Measurements from ENCODE around the gene ARHGAP26. TPM values are rescaled to one million over a fixed set of nuclear protein-coding genes. Genes with fewer than 3 reads are reported as not detected.

Gene ARHGAP26
- total and polyA plus RNA-seq, 7 experiments from 2014 or later: 10.5 to 123 (median 22.7) TPM

GRCh38 chr5:142827934-142828576 is 57.9 kb downstream of the ARHGAP26 start:
- no peak overlapping the region for H3K4me3 Mint-ChIP-seq
- Histone ChIP-seq H3K36me3 (ENCODE audit: control insufficient read depth in 2 of 3, insufficient read depth in 3 of 3, low read length in 3 of 3) (no peaks in the 10 kb centered on the region), H3K9me3 (ENCODE audit: control insufficient read depth in 2 of 3, low read length in 3 of 3) (no peaks in the 10 kb centered on the region), H3K4me3 (ENCODE audit: low read length) (no peak overlapping the region), H3K4me1 (ENCODE audit: control insufficient read depth in 2 of 2, insufficient read depth in 2 of 2, low read length in 2 of 2) (peaks cover 0 to 22% of the 10 kb centered on the region in 2 donors), H3K27ac (ENCODE audit: low read depth, low read length) (no peak overlapping the region), H3K27me3 (ENCODE audit: control insufficient read depth in 2 of 2, insufficient read depth in 2 of 2, low read length in 2 of 2) (no peaks in the 10 kb centered on the region)
- H3K4me1 Mint-ChIP-seq: peaks cover 32 to 79% (median 52%) of the 10 kb centered on the region in 7 donors
- no peaks in the 10 kb centered on the region for H3K9me3 Mint-ChIP-seq
- ATAC-seq (no peak), DNase-seq (no peak)
- H3K27me3 Mint-ChIP-seq: no peaks in the 10 kb centered on the region
- ChIA-PET CTCF (no interaction called here), POLR2A (no interaction called here)
- intact Hi-C loops (cut with micrococcal nuclease): loop anchor here in 1 of 2 donors (10.0 kb wide), 1 partner anchor 53 kb away; the partner anchor contains the start of gene ARHGAP26
- H3K27ac Mint-ChIP-seq: no peak overlapping the region
- H3K36me3 Mint-ChIP-seq: peaks cover 0 to 3% (median 0%) of the 10 kb centered on the region in 5 donors

DNA sequence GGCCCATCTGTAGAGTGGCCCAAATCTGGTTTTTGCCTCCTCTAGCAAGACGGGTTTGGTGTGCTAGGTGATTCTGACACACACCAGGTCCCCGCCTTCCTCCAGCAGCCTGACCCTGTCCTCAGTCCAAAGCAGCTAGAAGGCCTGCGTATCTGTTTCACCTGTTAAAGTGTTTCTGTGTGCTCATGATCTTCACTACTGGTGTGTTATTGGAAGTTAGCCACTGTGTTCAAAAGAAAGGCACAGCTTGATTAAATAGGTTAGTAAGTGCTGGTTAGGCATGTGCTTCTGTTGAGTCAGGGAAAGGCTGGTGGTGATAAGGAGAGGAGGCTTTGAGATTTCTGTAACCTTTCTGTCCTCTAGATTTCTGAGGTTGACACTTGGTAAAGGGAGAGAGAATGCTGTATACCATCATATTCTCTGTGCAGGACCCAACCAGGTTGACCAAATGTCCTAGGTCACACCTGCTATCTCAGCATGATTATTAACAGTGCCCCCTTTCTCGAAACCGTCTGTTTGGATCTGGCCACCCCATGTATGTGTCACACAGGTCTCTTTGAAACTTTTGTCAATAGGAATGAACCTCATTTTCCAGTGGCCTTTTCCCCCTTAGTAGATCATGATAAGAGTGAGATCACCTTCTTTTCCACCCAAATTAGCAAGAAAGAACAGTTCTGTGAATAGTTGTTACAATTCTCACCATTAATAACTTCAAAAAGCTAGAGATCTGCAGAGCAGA is 58.8 kb downstream of the ARHGAP26 start:
- peaks cover 25 to 74% (median 44%) of the 10 kb centered on the region in 7 donors for H3K4me1 Mint-ChIP-seq
- POLR2A ChIA-PET: no interaction called here
- no peak overlapping the region for H3K27ac Mint-ChIP-seq

DNA sequence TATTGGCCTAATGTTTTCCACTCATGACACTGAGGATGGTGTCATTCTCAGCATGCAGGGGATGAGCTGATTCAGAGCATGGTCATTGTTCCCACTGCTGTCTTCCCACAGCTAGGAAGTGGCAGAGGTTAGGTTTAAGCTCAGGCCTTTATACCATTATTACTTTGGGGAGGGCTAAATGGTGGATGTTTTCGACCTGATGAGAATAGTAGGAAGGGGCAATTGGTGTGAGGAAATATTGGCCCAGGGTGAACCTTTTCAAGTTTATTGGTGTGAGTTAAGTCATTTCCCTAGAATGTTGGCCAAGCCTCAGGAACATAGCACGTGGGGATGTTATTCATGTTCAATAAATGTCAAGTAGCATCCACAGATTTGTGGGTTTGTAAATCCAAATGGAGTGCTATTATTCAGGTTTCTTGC is 59.6 kb downstream of the ARHGAP26 start:
- Mint-ChIP-seq H3K4me3 (no peak overlapping the region), H3K4me1 (peaks cover 20 to 68% (median 39%) of the 10 kb centered on the region in 7 donors), H3K36me3 (peaks cover 0 to 7% (median 0%) of the 10 kb centered on the region in 5 donors), H3K27me3 (no peaks in the 10 kb centered on the region), H3K27ac (no peak overlapping the region), H3K9me3 (no peaks in the 10 kb centered on the region)
- ATAC-seq (no peak), DNase-seq (no peak)
- peaks cover 0 to 21% of the 10 kb centered on the region in 2 donors for H3K4me1 ChIP-seq (ENCODE audit: control insufficient read depth in 2 of 2, insufficient read depth in 2 of 2, low read length in 2 of 2)
- H3K27me3 ChIP-seq (ENCODE audit: control insufficient read depth in 2 of 2, insufficient read depth in 2 of 2, low read length in 2 of 2): no peaks in the 10 kb centered on the region
- H3K4me3 ChIP-seq (ENCODE audit: low read length): no peak overlapping the region
- no peak overlapping the region for H3K27ac ChIP-seq (ENCODE audit: low read depth, low read length)
- intact Hi-C loops (cut with micrococcal nuclease): loop anchor here in 1 of 2 donors (10.0 kb wide), 1 partner anchor 55 kb away; the partner anchor contains the start of gene ARHGAP26
- H3K9me3 ChIP-seq (ENCODE audit: control insufficient read depth in 2 of 3, low read length in 3 of 3): no peaks in the 10 kb centered on the region
- ChIA-PET CTCF (interaction anchor here (0.6 kb wide), 1 partner anchor 851 kb away, joined by 3 read pairs; no protein-coding TSS in a partner anchor), POLR2A (no interaction called here)
- H3K36me3 ChIP-seq (ENCODE audit: control insufficient read depth in 2 of 3, insufficient read depth in 3 of 3, low read length in 3 of 3): no peaks in the 10 kb centered on the region

More for the DNA sequence above, 58.8 kb downstream of the ARHGAP26 start:
- Histone ChIP-seq H3K9me3 (ENCODE audit: control insufficient read depth in 2 of 3, low read length in 3 of 3) (no peaks in the 10 kb centered on the region), H3K36me3 (ENCODE audit: control insufficient read depth in 2 of 3, insufficient read depth in 3 of 3, low read length in 3 of 3) (no peaks in the 10 kb centered on the region), H3K4me3 (ENCODE audit: low read length) (no peak overlapping the region), H3K27me3 (ENCODE audit: control insufficient read depth in 2 of 2, insufficient read depth in 2 of 2, low read length in 2 of 2) (no peaks in the 10 kb centered on the region), H3K4me1 (ENCODE audit: control insufficient read depth in 2 of 2, insufficient read depth in 2 of 2, low read length in 2 of 2) (peaks cover 0 to 21% of the 10 kb centered on the region in 2 donors), H3K27ac (ENCODE audit: low read depth, low read length) (no peak overlapping the region)
- DNase-seq (no peak), ATAC-seq (no peak)
- peaks cover 0 to 7% (median 0%) of the 10 kb centered on the region in 5 donors for H3K36me3 Mint-ChIP-seq
- intact Hi-C loops (cut with micrococcal nuclease): loop anchor here in 1 of 2 donors (10.0 kb wide), 1 partner anchor 54 kb away; the partner anchor contains the start of gene ARHGAP26
- H3K27me3 Mint-ChIP-seq: no peaks in the 10 kb centered on the region
- H3K4me3 Mint-ChIP-seq: no peak overlapping the region
- CTCF ChIA-PET: no interaction called here
- H3K9me3 Mint-ChIP-seq: no peaks in the 10 kb centered on the region

DNA sequence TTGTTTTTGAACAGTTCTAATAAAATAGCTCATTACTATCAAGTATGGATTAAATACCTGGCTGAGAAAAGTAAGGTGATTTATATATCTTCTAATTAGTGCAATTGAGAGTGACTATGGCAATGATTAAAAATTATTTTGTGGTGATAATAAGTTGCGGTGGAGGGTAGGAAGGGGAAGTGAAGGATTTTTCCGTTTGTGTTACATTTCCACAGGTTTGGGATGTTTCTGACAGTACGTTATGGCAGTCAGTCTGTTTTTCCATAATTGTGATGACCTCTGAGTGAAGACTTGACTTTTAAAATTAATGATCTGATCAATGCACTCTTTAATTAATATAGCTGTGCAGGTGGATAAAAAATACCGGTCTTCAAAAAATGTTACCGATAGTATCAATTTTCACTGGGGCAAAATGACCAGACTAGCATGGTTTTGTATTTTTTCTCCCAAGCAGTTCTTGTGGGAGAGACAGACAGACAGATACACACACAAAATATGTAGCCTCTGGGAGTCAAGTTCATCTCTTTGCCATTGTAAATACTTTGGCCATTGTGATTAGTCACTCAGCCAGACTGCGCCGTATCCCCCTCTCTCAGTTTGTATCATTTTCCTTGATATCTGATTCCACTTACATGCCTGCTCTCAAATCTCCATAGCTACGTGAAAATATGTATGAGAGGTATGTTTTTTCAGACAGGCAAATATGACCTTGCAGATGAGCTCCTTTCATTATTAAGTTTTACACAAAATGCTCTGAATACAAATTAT is 60.2 kb downstream of the ARHGAP26 start:
- DNase-seq (no peak), ATAC-seq (no peak)
- H3K4me3 ChIP-seq (ENCODE audit: low read length): no peak overlapping the region
- H3K27me3 ChIP-seq (ENCODE audit: control insufficient read depth in 2 of 2, insufficient read depth in 2 of 2, low read length in 2 of 2): no peaks in the 10 kb centered on the region
- Mint-ChIP-seq H3K27me3 (no peaks in the 10 kb centered on the region), H3K4me1 (peaks cover 20 to 67% (median 41%) of the 10 kb centered on the region in 7 donors), H3K27ac (peak overlapping the region in 1 of 9 donors; percentile 9), H3K4me3 (no peak overlapping the region), H3K9me3 (no peaks in the 10 kb centered on the region), H3K36me3 (peaks cover 0 to 7% (median 0%) of the 10 kb centered on the region in 5 donors)
- ChIA-PET POLR2A (no interaction called here), CTCF (interaction anchor here (0.6 kb wide), 1 partner anchor 850 kb away, joined by 3 read pairs; no protein-coding TSS in a partner anchor)
- H3K4me1 ChIP-seq (ENCODE audit: control insufficient read depth in 2 of 2, insufficient read depth in 2 of 2, low read length in 2 of 2): peaks cover 0 to 27% of the 10 kb centered on the region in 2 donors
- H3K9me3 ChIP-seq (ENCODE audit: control insufficient read depth in 2 of 3, low read length in 3 of 3): no peaks in the 10 kb centered on the region
- H3K27ac ChIP-seq (ENCODE audit: low read depth, low read length): no peak overlapping the region
- H3K36me3 ChIP-seq (ENCODE audit: control insufficient read depth in 2 of 3, insufficient read depth in 3 of 3, low read length in 3 of 3): no peaks in the 10 kb centered on the region
- intact Hi-C loops (cut with micrococcal nuclease): no loop called here

GRCh38 chr5:142831009-142831383 is 60.8 kb downstream of the ARHGAP26 start:
- ChIA-PET CTCF (no interaction called here), POLR2A (no interaction called here)
- Mint-ChIP-seq H3K9me3 (no peaks in the 10 kb centered on the region), H3K27me3 (no peaks in the 10 kb centered on the region), H3K27ac (no peak overlapping the region), H3K36me3 (peaks cover 0 to 7% (median 0%) of the 10 kb centered on the region in 5 donors), H3K4me1 (peaks cover 20 to 67% (median 40%) of the 10 kb centered on the region in 7 donors), H3K4me3 (no peak overlapping the region)
- ATAC-seq (no peak), DNase-seq (no peak)
- peaks cover 0 to 26% of the 10 kb centered on the region in 2 donors for H3K4me1 ChIP-seq (ENCODE audit: control insufficient read depth in 2 of 2, insufficient read depth in 2 of 2, low read length in 2 of 2)
- no peak overlapping the region for H3K27ac ChIP-seq (ENCODE audit: low read depth, low read length)
- no peaks in the 10 kb centered on the region for H3K36me3 ChIP-seq (ENCODE audit: control insufficient read depth in 2 of 3, insufficient read depth in 3 of 3, low read length in 3 of 3)
- no peaks in the 10 kb centered on the region for H3K9me3 ChIP-seq (ENCODE audit: control insufficient read depth in 2 of 3, low read length in 3 of 3)
- no peaks in the 10 kb centered on the region for H3K27me3 ChIP-seq (ENCODE audit: control insufficient read depth in 2 of 2, insufficient read depth in 2 of 2, low read length in 2 of 2)
- intact Hi-C loops (cut with micrococcal nuclease): no loop called here
- H3K4me3 ChIP-seq (ENCODE audit: low read length): no peak overlapping the region

DNA sequence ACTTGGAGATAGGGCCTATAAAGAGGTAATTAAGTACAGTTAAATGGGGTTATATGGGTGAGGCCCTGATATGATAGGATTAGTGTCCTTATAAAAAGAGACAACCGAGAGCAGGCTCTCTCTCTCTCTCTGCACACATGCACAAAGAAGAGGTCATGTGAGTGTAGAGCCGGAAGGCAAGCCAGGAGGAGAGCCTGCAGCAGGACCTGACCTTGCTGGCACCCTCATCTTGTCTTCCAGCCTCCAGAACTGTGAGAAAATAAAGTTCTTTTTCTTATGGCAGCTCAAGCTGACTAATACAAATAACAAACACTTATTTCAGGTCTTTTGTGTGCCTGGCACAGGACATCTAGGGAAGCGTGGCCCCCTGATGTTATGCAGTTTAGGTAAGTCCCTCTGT is 62.1 kb downstream of the ARHGAP26 start:
- Mint-ChIP-seq H3K36me3 (peaks cover 0 to 7% (median 0%) of the 10 kb centered on the region in 5 donors), H3K27ac (no peak overlapping the region), H3K4me3 (no peak overlapping the region), H3K4me1 (peaks cover 18 to 64% (median 44%) of the 10 kb centered on the region in 7 donors), H3K9me3 (no peaks in the 10 kb centered on the region), H3K27me3 (no peaks in the 10 kb centered on the region)
- no peaks in the 10 kb centered on the region for H3K36me3 ChIP-seq (ENCODE audit: control insufficient read depth in 2 of 3, insufficient read depth in 3 of 3, low read length in 3 of 3)
- H3K4me1 ChIP-seq (ENCODE audit: control insufficient read depth in 2 of 2, insufficient read depth in 2 of 2, low read length in 2 of 2): peaks cover 0 to 15% of the 10 kb centered on the region in 2 donors
- H3K27me3 ChIP-seq (ENCODE audit: control insufficient read depth in 2 of 2, insufficient read depth in 2 of 2, low read length in 2 of 2): no peaks in the 10 kb centered on the region
- intact Hi-C loops (cut with micrococcal nuclease): no loop called here
- H3K4me3 ChIP-seq (ENCODE audit: low read length): no peak overlapping the region
- no peak for ATAC-seq
- POLR2A ChIA-PET: interaction anchor here (0.8 to 1.5 kb wide), 3 partner anchors 10 to 809 kb away, joined by 3 read pairs; no protein-coding TSS in a partner anchor
- DNase-seq: no peak
- H3K9me3 ChIP-seq (ENCODE audit: control insufficient read depth in 2 of 3, low read length in 3 of 3): no peaks in the 10 kb centered on the region
- no peak overlapping the region for H3K27ac ChIP-seq (ENCODE audit: low read depth, low read length)
- CTCF ChIA-PET: interaction anchor here (0.8 kb wide), 1 partner anchor 62 kb away, joined by 3 read pairs; the partner anchor contains the start of gene ARHGAP26

Measured in naive thymus-derived CD4-positive, alpha-beta T cell (primary cell).